ENCODE results near the gene SEZ6L2.
"Not testable (repeated sequence)": the region's sequence is repeated elsewhere in the genome, so short reads cannot be mapped to it uniquely, and the experiment has no call there.

SEZ6L2 gene

GRCh38 chr16:29834079-29834478, 65.3 kb downstream of the SEZ6L2 start:
- no peak for TF ChIP-seq CTCF (IDR thresholded peaks at IDR 0.05; ENCODE audit: low read depth, low read length)
- Histone ChIP-seq H3K9me3 (no peaks in the 10 kb centered on the region), H3K27me3 (no peaks in the 10 kb centered on the region), H3K36me3 (no peaks in the 10 kb centered on the region), H3K4me3 (ENCODE audit: low read depth, low read length) (no peak overlapping the region), H3K4me1 (no peaks in the 10 kb centered on the region)
- no peak for DNase-seq

- H3K9me3 ChIP-seq; H3K36me3 ChIP-seq; H3K4me3 ChIP-seq (ENCODE audit: low read depth, low read length); H3K4me1 ChIP-seq; H3K27me3 ChIP-seq; DNase-seq: not testable (repeated sequence)
Measured at GRCh38 chr16:29833219-29833618, 66.1 kb downstream of the SEZ6L2 start.

- H3K4me1 ChIP-seq = no peaks in the 10 kb centered on the region
- no peaks in the 10 kb centered on the region for H3K9me3 ChIP-seq
- DNase-seq = no peak
- no peak overlapping the region for H3K4me3 ChIP-seq (ENCODE audit: low read depth, low read length)
- TF ChIP-seq CTCF (IDR thresholded peaks at IDR 0.05; ENCODE audit: low read depth, low read length) = no peak
- no peaks in the 10 kb centered on the region for H3K36me3 ChIP-seq
- no peaks in the 10 kb centered on the region for H3K27me3 ChIP-seq
Measured at GRCh38 chr16:29831490-29831889, 67.9 kb downstream of the SEZ6L2 start.

GRCh38 chr16:29830774-29831173, 68.6 kb downstream of the SEZ6L2 start:
- Histone ChIP-seq H3K9me3 (no peaks in the 10 kb centered on the region), H3K4me3 (ENCODE audit: low read depth, low read length) (no peak overlapping the region), H3K27me3 (no peaks in the 10 kb centered on the region), H3K36me3 (no peaks in the 10 kb centered on the region), H3K4me1 (no peaks in the 10 kb centered on the region)
- no peak for TF ChIP-seq CTCF (IDR thresholded peaks at IDR 0.05; ENCODE audit: low read depth, low read length)
- no peak for DNase-seq

- no peaks in the 10 kb centered on the region for H3K36me3 ChIP-seq
- DNase-seq = no peak
- no peaks in the 10 kb centered on the region for H3K27me3 ChIP-seq
- H3K9me3 ChIP-seq = no peaks in the 10 kb centered on the region
- no peaks in the 10 kb centered on the region; the same call in 1 of the 2 replicates for H3K4me1 ChIP-seq
- H3K4me3 ChIP-seq (ENCODE audit: low read depth, low read length) = no peak overlapping the region
- TF ChIP-seq CTCF (IDR thresholded peaks at IDR 0.05; ENCODE audit: low read depth, low read length) = no peak
Measured at GRCh38 chr16:29826342-29826695, 73.0 kb downstream of the SEZ6L2 start.

GRCh38 chr16:29825145-29826044, 74.0 kb downstream of the SEZ6L2 start:
- peaks cover 3% of the 10 kb centered on the region; the same call in 1 of the 2 replicates for H3K36me3 ChIP-seq
- no peak for DNase-seq
- no peaks in the 10 kb centered on the region; the same call in 1 of the 2 replicates for H3K4me1 ChIP-seq
- no peaks in the 10 kb centered on the region for H3K27me3 ChIP-seq
- H3K9me3 ChIP-seq = no peaks in the 10 kb centered on the region
- TF ChIP-seq CTCF (IDR thresholded peaks at IDR 0.05; ENCODE audit: low read depth, low read length) = no peak
- no peak overlapping the region for H3K4me3 ChIP-seq (ENCODE audit: low read depth, low read length)
